Keratinocyte (primary cell): ENCODE data around the gene NLRP12. TPM values are rescaled to one million over a fixed set of nuclear protein-coding genes. Genes with fewer than 3 reads are reported as not detected.

ENCODE experiments used
- DNase-seq: peaks from one replicate; pipeline ENCODE4 v3.0.0-alpha.2; 2011; ENCODE audit warnings: low read depth, missing footprints, low spot score
- FAIRE-seq: peaks from 2 replicates; lab custom pipeline; 2011; peaks lifted over from hg19 to GRCh38; lab: Jason Lieb, UNC
- H2AFZ ChIP-seq: 2 replicates; pipeline ENCODE4 v1.6.0; 2012; ENCODE audit warnings: low read length, control low read depth, inconsistent platforms; ENCODE audit not compliant: control insufficient read depth
- H3K27ac ChIP-seq: 2 replicates; pipeline ENCODE4 v1.5.1; 2011; ENCODE audit warnings: low read length; ENCODE audit not compliant: control insufficient read depth, insufficient read depth
- H3K27me3 ChIP-seq: 3 replicates; pipeline ENCODE4 v1.6.0; 2011; ENCODE audit warnings: low read length; ENCODE audit not compliant: control insufficient read depth, insufficient read depth; ENCODE audit errors: extremely low read depth
- H3K36me3 ChIP-seq, 2 experiments: 2 replicates in 1 of 2; 3 replicates in 1 of 2; pipeline ENCODE4 v1.5.1; 2011; ENCODE audit warnings: low read length in 2 of 2, mild to moderate bottlenecking in 1 of 2; ENCODE audit not compliant: control insufficient read depth in 2 of 2, insufficient read depth in 2 of 2; ENCODE audit errors: extremely low read depth in 1 of 2
- H3K4me1 ChIP-seq: 3 replicates; pipeline ENCODE4 v1.5.1; 2011; ENCODE audit warnings: low read length; ENCODE audit not compliant: control insufficient read depth, insufficient read depth; ENCODE audit errors: extremely low read depth
- H3K4me2 ChIP-seq: 3 replicates; pipeline ENCODE4 v1.6.0; 2011; ENCODE audit warnings: low read depth, low read length; ENCODE audit not compliant: control insufficient read depth, insufficient read depth; ENCODE audit errors: extremely low read depth
- H3K4me3 ChIP-seq, 3 experiments: fragments of 200-600 bp in 1 of 3; sonication (generic) in 1 of 3; 2 replicates in 2 of 3; 3 replicates in 1 of 3; pipeline ENCODE4 v1.5.1; 2011 to 2016; ENCODE audit warnings: low read length in 3 of 3, mild to moderate bottlenecking in 3 of 3, control low read depth in 2 of 3, inconsistent platforms in 1 of 3, low read depth in 1 of 3, mixed read lengths in 1 of 3, mixed run types in 1 of 3, moderate library complexity in 1 of 3; ENCODE audit not compliant: control insufficient read depth in 2 of 3, insufficient read depth in 2 of 3; ENCODE audit errors: extremely low read depth in 1 of 3
- H3K79me2 ChIP-seq: 2 replicates; pipeline ENCODE4 v1.6.0; 2012; ENCODE audit warnings: low read length; ENCODE audit not compliant: control insufficient read depth, insufficient read depth
- H3K9ac ChIP-seq: 3 replicates; pipeline ENCODE4 v1.6.0; 2011; ENCODE audit warnings: low read length; ENCODE audit not compliant: control insufficient read depth, insufficient read depth; ENCODE audit errors: extremely low read depth
- H3K9me1 ChIP-seq: 3 replicates; pipeline ENCODE4 v1.6.0; 2011; ENCODE audit warnings: low read length; ENCODE audit not compliant: control insufficient read depth, insufficient read depth; ENCODE audit errors: extremely low read depth
- H3K9me3 ChIP-seq: 2 replicates; pipeline ENCODE4 v1.5.1; 2012; ENCODE audit warnings: low read depth, low read length; ENCODE audit not compliant: control insufficient read depth
- H4K20me1 ChIP-seq: 3 replicates; pipeline ENCODE4 v1.6.0; 2011; ENCODE audit warnings: low read length; ENCODE audit not compliant: control insufficient read depth, insufficient read depth; ENCODE audit errors: extremely low read depth
- CTCF ChIP-seq, 3 experiments: IDR thresholded peaks in 1 of 3; conservative IDR thresholded peaks in 1 of 3; optimal IDR thresholded peaks in 1 of 3; 2 replicates in 2 of 3; 3 replicates in 1 of 3; pipeline versions ENCODE3 to v1.5.1; 2011; ENCODE audit warnings: low read length in 3 of 3, mild to moderate bottlenecking in 3 of 3, moderate library complexity in 2 of 3, control low read depth in 1 of 3, inconsistent platforms in 1 of 3; ENCODE audit not compliant: insufficient read depth in 2 of 3; ENCODE audit errors: extremely low read depth in 1 of 3
- EZH2 ChIP-seq: IDR thresholded peaks from one replicate; pipeline ENCODE4 v1.6.1; 2012; ENCODE audit warnings: inconsistent platforms, mild to moderate bottlenecking, low read length, moderate library complexity
- dilution Hi-C: fragments of 300-500 bp; cut with MboI; formaldehyde crosslinking; loops from one replicate; pipeline ENCODE4 v1.7.0; 2020; ENCODE audit warnings: low sequenced_read_pairs; ENCODE audit not compliant: extremely low pct_ligation_motif_present
- polyA plus RNA-seq, 5 experiments: library from polyadenylated mRNA; depleted of rRNA in 3 of 5; stranded (reverse) in 3 of 5; stranded (forward) in 1 of 5; unstranded in 1 of 5; fragments of >200 nt; gene quantifications; 1 replicate in 1 of 5; 2 replicates in 3 of 5; 3 replicates in 1 of 5; pipeline versions ENCODE4 v1.2.1 to v1.2.3, GENCODE V29; 2011 to 2012; ENCODE audit warnings: missing spikeins in 2 of 5, low read depth in 1 of 5, low replicate concordance in 1 of 5

The NLRP12 gene
- polyA plus RNA-seq, 1 donor (not counting 4 experiments of a cell fraction or from before 2014, with no cell fraction given), result not detected

- TF ChIP-seq CTCF (optimal IDR thresholded peaks at IDR 0.05 in 1 of 3, IDR thresholded peaks at IDR 0.05 in 1 of 3, conservative IDR thresholded peaks at IDR 0.05 in 1 of 3; ENCODE audit: extremely low read depth in 1 of 3, insufficient read depth in 2 of 3, low read length in 3 of 3) (peak in 2 of 3 experiments; percentile 15 to 23), EZH2 (no peak)
Measured at GRCh38 chr19:53812335-53812734, 11.8 kb downstream of the NLRP12 start.

GRCh38 chr19:53810891-53811290 lies 13.2 kb downstream of the NLRP12 start:
- dilution Hi-C loops, result no loop called here
- no peak overlapping the region for H3K27ac ChIP-seq

More at GRCh38 chr19:53812335-53812734, 11.8 kb downstream of the NLRP12 start:
- Histone ChIP-seq H4K20me1 (no peaks in the 10 kb centered on the region), H3K9me1 (no peaks in the 10 kb centered on the region), H3K4me1 (no peaks in the 10 kb centered on the region), H3K27me3 (no peaks in the 10 kb centered on the region), H3K4me2 (no peak overlapping the region), H3K36me3 (no peaks in the 10 kb centered on the region), H3K9ac (no peak overlapping the region), H3K9me3 (no peaks in the 10 kb centered on the region), H3K79me2 (no peaks in the 10 kb centered on the region), H2AFZ (no peak overlapping the region), H3K27ac (no peak overlapping the region), H3K4me3 (no peak overlapping the region)
- dilution Hi-C loops, result no loop called here
- DNase-seq (no peak), FAIRE-seq (no peak)

More at GRCh38 chr19:53810891-53811290, 13.2 kb downstream of the NLRP12 start:
- Histone ChIP-seq H3K4me1 (no peaks in the 10 kb centered on the region), H3K4me3 (no peak overlapping the region), H3K9me1 (no peaks in the 10 kb centered on the region), H4K20me1 (no peaks in the 10 kb centered on the region), H3K9ac (no peak overlapping the region), H3K36me3 (no peaks in the 10 kb centered on the region), H3K4me2 (no peak overlapping the region), H2AFZ (no peak overlapping the region), H3K79me2 (no peaks in the 10 kb centered on the region), H3K9me3 (no peaks in the 10 kb centered on the region), H3K27me3 (no peaks in the 10 kb centered on the region)
- no peak for DNase-seq
- no peak for FAIRE-seq
- TF ChIP-seq EZH2 (no peak), CTCF (optimal IDR thresholded peaks at IDR 0.05 in 1 of 3, IDR thresholded peaks at IDR 0.05 in 1 of 3, conservative IDR thresholded peaks at IDR 0.05 in 1 of 3; ENCODE audit: extremely low read depth in 1 of 3, insufficient read depth in 2 of 3, low read length in 3 of 3) (no peak)
